Mesendoderm (in vitro differentiated cells): ENCODE results near the gene F9. TPM values are rescaled to one million over a fixed set of nuclear protein-coding genes. Genes with fewer than 3 reads are reported as not detected.

Source experiments
- DNase-seq: peaks from one replicate; pipeline ENCODE4 v3.0.0; 2013
- H2AK5ac ChIP-seq: 2 replicates; pipeline ENCODE4 v1.6.1; 2013; ENCODE audit warnings: low read length, inconsistent platforms
- H2BK120ac ChIP-seq: 2 replicates; pipeline ENCODE4 v1.6.1; 2013; ENCODE audit warnings: low read depth, mild to moderate bottlenecking, low read length, moderate library complexity, mixed read lengths
- H2BK15ac ChIP-seq: replicated peaks from 2 replicates; pipeline ENCODE4 v1.6.1; 2013; ENCODE audit warnings: low read depth, mild to moderate bottlenecking, moderate library complexity
- H2BK5ac ChIP-seq: 2 replicates; pipeline ENCODE4 v1.6.1; 2013; ENCODE audit warnings: low read length, inconsistent platforms
- H3K18ac ChIP-seq: 2 replicates; pipeline ENCODE4 v1.6.1; 2013; ENCODE audit warnings: mild to moderate bottlenecking, low read length, mixed read lengths
- H3K23ac ChIP-seq: one replicate; pipeline ENCODE4 v1.6.1; 2013; ENCODE audit warnings: low read length
- H3K27ac ChIP-seq: 2 replicates; pipeline ENCODE4 v1.5.1; 2013; ENCODE audit warnings: low read depth, mild to moderate bottlenecking, inconsistent platforms, low read length, moderate library complexity
- H3K27me3 ChIP-seq: 2 replicates; pipeline ENCODE4 v1.6.1; 2013; ENCODE audit warnings: low read length, control low read depth, mild to moderate bottlenecking, inconsistent platforms; ENCODE audit not compliant: insufficient read depth, poor library complexity
- H3K36me3 ChIP-seq: 2 replicates; pipeline ENCODE4 v1.6.1; 2013; ENCODE audit warnings: low read length, inconsistent platforms; ENCODE audit not compliant: control insufficient read depth, insufficient read depth
- H3K4ac ChIP-seq: one replicate; pipeline ENCODE4 v1.6.1; 2013; ENCODE audit warnings: low read depth, mild to moderate bottlenecking, low read length, moderate library complexity
- H3K4me1 ChIP-seq: 2 replicates; pipeline ENCODE4 v1.6.1; 2013; ENCODE audit warnings: low read depth, low read length, inconsistent platforms; ENCODE audit not compliant: control insufficient read depth
- H3K4me2 ChIP-seq: 2 replicates; pipeline ENCODE4 v1.6.1; 2013; ENCODE audit warnings: low read length
- H3K4me3 ChIP-seq: 2 replicates; pipeline ENCODE4 v1.5.1; 2013; ENCODE audit warnings: mild to moderate bottlenecking, low read length
- H3K56ac ChIP-seq: one replicate; pipeline ENCODE4 v1.6.1; 2013; ENCODE audit warnings: low read length
- H3K79me1 ChIP-seq: 2 replicates; pipeline ENCODE4 v1.6.1; 2013; ENCODE audit warnings: low read length, inconsistent platforms
- H3K79me2 ChIP-seq: 2 replicates; pipeline ENCODE4 v1.6.1; 2013; ENCODE audit warnings: mild to moderate bottlenecking, low read length; ENCODE audit not compliant: control insufficient read depth, insufficient read depth
- H3K9ac ChIP-seq: 2 replicates; pipeline ENCODE4 v1.6.1; 2013; ENCODE audit warnings: low read length, inconsistent platforms
- H4K5ac ChIP-seq: one replicate; pipeline ENCODE4 v1.6.1; 2013; ENCODE audit warnings: low read length
- H4K8ac ChIP-seq: one replicate; pipeline ENCODE4 v1.6.1; 2013; ENCODE audit warnings: low read depth, mild to moderate bottlenecking, control low read depth, low read length, moderate library complexity
- WGBS: extraction: QIAGEN DNeasy Blood & Tissue Kit; methylation state at CpG from one replicate; pipeline ENCODE4 v1.1.7; 2013; ENCODE audit warnings: low lambda C conversion rate, missing lambda C conversion rate; ENCODE audit not compliant: insufficient coverage; ENCODE audit errors: extremely low coverage; 5-methylcytosine and 5-hydroxymethylcytosine counted together
- polyA plus RNA-seq, 2 experiments: library from polyadenylated mRNA; stranded (reverse); fragments of 200-250 nt; gene quantifications; one replicate each; pipeline ENCODE4 v1.2.3, GENCODE V29; 2013

The F9 gene
- polyA plus RNA-seq (2013, experiment 1 of 2), result not detected
- not detected for polyA plus RNA-seq (2013, experiment 2 of 2)

DNA sequence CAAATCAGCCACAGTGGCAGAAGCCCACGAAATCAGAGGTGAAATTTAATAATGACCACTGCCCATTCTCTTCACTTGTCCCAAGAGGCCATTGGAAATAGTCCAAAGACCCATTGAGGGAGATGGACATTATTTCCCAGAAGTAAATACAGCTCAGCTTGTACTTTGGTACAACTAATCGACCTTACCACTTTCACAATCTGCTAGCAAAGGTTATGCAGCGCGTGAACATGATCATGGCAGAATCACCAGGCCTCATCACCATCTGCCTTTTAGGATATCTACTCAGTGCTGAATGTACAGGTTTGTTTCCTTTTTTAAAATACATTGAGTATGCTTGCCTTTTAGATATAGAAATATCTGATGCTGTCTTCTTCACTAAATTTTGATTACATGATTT is at the start of gene F9:
Gene F9 (plus strand): TSS at position 190 of the 400 bp plus-strand sequence. CDS start 26 bp downstream, at position 216.
- WGBS, result no CpG with 5 or more reads among the region's 4 CpGs
- Histone ChIP-seq H2BK120ac (no peak within 1 kb of the TSS), H3K79me1 (no peaks in the 10 kb centered on the region), H3K4ac (no peak within 1 kb of the TSS), H3K4me2 (no peak within 1 kb of the TSS), H2BK5ac (no peak within 1 kb of the TSS), H3K56ac (no peak within 1 kb of the TSS), H3K23ac (no peak within 1 kb of the TSS), H3K79me2 (no peaks in the 10 kb centered on the region), H4K5ac (no peak within 1 kb of the TSS), H3K27ac (no peak within 1 kb of the TSS), H3K27me3 (no peaks in the 10 kb centered on the region), H4K8ac (no peak within 1 kb of the TSS), H3K4me3 (no peak within 1 kb of the TSS), H3K18ac (no peak within 1 kb of the TSS), H2AK5ac (no peak within 1 kb of the TSS), H3K36me3 (no peaks in the 10 kb centered on the region), H3K9ac (no peak within 1 kb of the TSS), H2BK15ac (no peak within 1 kb of the TSS), H3K4me1 (no peaks in the 10 kb centered on the region)
- no peak for DNase-seq

DNA sequence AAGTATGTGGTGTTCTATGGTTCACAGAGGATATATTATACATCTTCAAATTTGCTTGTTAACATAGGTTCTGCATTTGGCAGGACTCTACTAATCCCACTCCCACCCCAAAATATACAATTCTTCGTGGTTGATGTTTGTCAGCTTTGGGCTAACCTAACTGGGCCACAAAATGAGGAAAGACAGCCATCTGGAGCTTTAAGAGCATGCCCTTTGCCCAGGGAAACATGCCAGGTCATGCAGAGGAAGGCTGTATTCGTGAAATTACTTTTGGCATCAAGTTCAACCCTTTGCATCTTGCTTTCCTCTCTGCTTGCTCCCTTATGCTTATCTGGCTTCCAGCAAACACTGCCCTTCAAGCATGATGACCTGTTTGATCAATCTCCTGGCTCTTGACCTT is 46.8 kb upstream of the F9 start:
- no peak overlapping the region for H3K56ac ChIP-seq
- H3K4me1 ChIP-seq, result no peaks in the 10 kb centered on the region
- DNase-seq, result no peak
- H3K4me3 ChIP-seq, result no peak overlapping the region
- H3K4me2 ChIP-seq, result no peak overlapping the region
- H2BK5ac ChIP-seq, result no peak overlapping the region
- no peaks in the 10 kb centered on the region for H3K79me2 ChIP-seq
- no peaks in the 10 kb centered on the region for H3K27me3 ChIP-seq
- no peak overlapping the region for H4K5ac ChIP-seq
- H2BK15ac ChIP-seq, result no peak overlapping the region
- H3K27ac ChIP-seq, result no peak overlapping the region
- no peaks in the 10 kb centered on the region for H3K36me3 ChIP-seq
- no peak overlapping the region for H3K4ac ChIP-seq
- no peak overlapping the region for H3K9ac ChIP-seq
- no peak overlapping the region for H2BK120ac ChIP-seq
- H3K23ac ChIP-seq, result no peak overlapping the region
- H2AK5ac ChIP-seq, result no peak overlapping the region
- H3K79me1 ChIP-seq, result no peaks in the 10 kb centered on the region
- no CpG with 5 or more reads among the region's 2 CpGs for WGBS
- no peak overlapping the region for H3K18ac ChIP-seq
- H4K8ac ChIP-seq, result no peak overlapping the region

DNA sequence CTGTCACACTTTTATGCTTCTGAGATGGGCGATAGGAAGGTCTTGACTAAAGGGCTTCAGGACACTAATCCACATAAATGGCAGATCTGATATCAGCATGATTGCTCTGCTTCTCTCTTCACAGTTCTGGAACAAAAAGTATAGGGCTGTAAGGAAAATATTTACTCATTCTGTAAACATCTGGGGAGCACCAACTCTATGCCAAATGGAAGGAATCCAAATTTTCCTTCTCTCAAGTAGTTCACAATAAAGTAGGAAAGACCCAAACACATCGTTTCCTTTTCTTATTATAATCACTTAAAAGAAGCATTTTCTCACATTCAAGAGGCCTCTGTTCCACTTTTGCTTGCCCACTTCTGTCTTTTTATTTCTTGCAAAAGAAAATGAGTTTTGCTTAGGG is 45.9 kb upstream of the F9 start:
- H3K36me3 ChIP-seq, result no peaks in the 10 kb centered on the region
- H2BK15ac ChIP-seq, result no peak overlapping the region
- H3K4me3 ChIP-seq, result no peak overlapping the region
- no peak overlapping the region for H2AK5ac ChIP-seq
- no peak overlapping the region for H3K4ac ChIP-seq
- H3K9ac ChIP-seq, result no peak overlapping the region
- no peak overlapping the region for H2BK5ac ChIP-seq
- H3K27ac ChIP-seq, result no peak overlapping the region
- no peak overlapping the region for H3K18ac ChIP-seq
- no peaks in the 10 kb centered on the region for H3K27me3 ChIP-seq
- H3K79me2 ChIP-seq, result no peaks in the 10 kb centered on the region
- WGBS, result no CpG with 5 or more reads among the region's 2 CpGs
- no peak overlapping the region for H2BK120ac ChIP-seq
- no peak overlapping the region for H4K8ac ChIP-seq
- H3K79me1 ChIP-seq, result no peaks in the 10 kb centered on the region
- no peak for DNase-seq
- no peak overlapping the region for H3K4me2 ChIP-seq
- no peak overlapping the region for H3K23ac ChIP-seq
- H4K5ac ChIP-seq, result no peak overlapping the region
- no peaks in the 10 kb centered on the region for H3K4me1 ChIP-seq
- no peak overlapping the region for H3K56ac ChIP-seq

DNA sequence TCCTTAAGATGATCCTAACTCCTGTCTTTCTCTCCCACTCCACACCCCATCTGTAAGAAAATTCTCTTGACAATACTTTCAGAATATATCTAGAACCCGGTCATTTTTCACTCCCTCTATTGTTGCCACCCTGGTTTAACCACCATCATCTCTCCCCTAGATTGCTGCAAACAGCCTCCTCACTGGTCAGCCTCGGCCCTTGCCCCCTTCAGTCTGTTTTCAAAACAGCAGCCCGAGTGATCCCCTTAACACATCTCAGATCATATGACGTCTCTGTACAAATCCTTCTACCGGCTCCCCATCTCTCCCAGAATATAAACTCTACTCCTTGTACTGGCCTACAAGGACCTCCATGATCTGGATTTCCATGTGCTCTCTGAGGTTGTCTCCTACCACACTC is 35.2 kb upstream of the F9 start:
- Histone ChIP-seq H3K27me3 (no peaks in the 10 kb centered on the region), H3K79me1 (no peaks in the 10 kb centered on the region), H3K4ac (no peak overlapping the region), H4K8ac (no peak overlapping the region), H3K79me2 (no peaks in the 10 kb centered on the region), H2BK5ac (no peak overlapping the region), H2BK15ac (no peak overlapping the region), H4K5ac (no peak overlapping the region), H3K4me2 (no peak overlapping the region), H3K27ac (no peak overlapping the region), H3K4me1 (no peaks in the 10 kb centered on the region), H2BK120ac (no peak overlapping the region), H3K36me3 (no peaks in the 10 kb centered on the region), H3K56ac (no peak overlapping the region), H2AK5ac (no peak overlapping the region), H3K4me3 (no peak overlapping the region), H3K9ac (no peak overlapping the region), H3K18ac (no peak overlapping the region), H3K23ac (no peak overlapping the region)
- DNase-seq, result peak; percentile 2
- WGBS, result no CpG with 5 or more reads among the region's 5 CpGs

GRCh38 chrX:139506333-139506732 is 24.2 kb upstream of the F9 start:
- no peak overlapping the region for H3K4ac ChIP-seq
- no peak overlapping the region for H3K4me2 ChIP-seq
- H2BK5ac ChIP-seq, result no peak overlapping the region
- DNase-seq, result no peak
- H3K23ac ChIP-seq, result no peak overlapping the region
- H3K56ac ChIP-seq, result no peak overlapping the region
- no peaks in the 10 kb centered on the region for H3K4me1 ChIP-seq
- no peak overlapping the region for H3K4me3 ChIP-seq
- no peak overlapping the region for H2AK5ac ChIP-seq
- no peak overlapping the region for H3K18ac ChIP-seq
- H2BK120ac ChIP-seq, result no peak overlapping the region
- no peaks in the 10 kb centered on the region for H3K27me3 ChIP-seq
- H3K27ac ChIP-seq, result no peak overlapping the region
- H2BK15ac ChIP-seq, result no peak overlapping the region
- no peak overlapping the region for H4K8ac ChIP-seq
- H3K79me2 ChIP-seq, result no peaks in the 10 kb centered on the region
- no peaks in the 10 kb centered on the region for H3K36me3 ChIP-seq
- no peak overlapping the region for H3K9ac ChIP-seq
- H3K79me1 ChIP-seq, result no peaks in the 10 kb centered on the region
- H4K5ac ChIP-seq, result no peak overlapping the region

DNA sequence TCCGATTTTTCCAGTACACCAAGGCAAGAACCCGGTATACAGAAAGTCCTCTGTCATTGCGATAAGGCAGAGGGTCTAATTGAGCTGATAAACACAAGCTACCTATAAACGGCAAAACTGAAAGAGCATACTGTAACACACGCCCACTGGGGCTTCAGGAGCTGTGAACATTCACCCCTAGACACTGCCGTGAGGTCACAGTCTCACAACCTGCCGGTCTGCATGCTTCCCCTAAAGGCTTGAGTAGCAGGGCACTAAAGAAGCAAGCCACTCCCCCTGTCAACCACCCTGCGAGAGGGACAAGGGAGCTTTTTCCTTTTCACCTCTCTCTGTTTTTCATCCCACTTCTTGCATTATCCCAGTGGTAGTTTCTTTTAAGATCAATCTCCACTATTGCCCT is 22.4 kb upstream of the F9 start:
- Histone ChIP-seq H3K23ac (no peak overlapping the region), H3K4ac (no peak overlapping the region), H3K36me3 (no peaks in the 10 kb centered on the region), H4K5ac (no peak overlapping the region), H3K56ac (no peak overlapping the region), H3K79me2 (no peaks in the 10 kb centered on the region), H3K18ac (no peak overlapping the region), H3K4me3 (no peak overlapping the region), H2BK120ac (no peak overlapping the region), H2BK15ac (no peak overlapping the region), H3K79me1 (no peaks in the 10 kb centered on the region), H2AK5ac (no peak overlapping the region), H4K8ac (no peak overlapping the region), H3K27ac (no peak overlapping the region), H3K4me1 (no peaks in the 10 kb centered on the region), H3K27me3 (no peaks in the 10 kb centered on the region), H3K9ac (no peak overlapping the region), H2BK5ac (no peak overlapping the region), H3K4me2 (no peak overlapping the region)
- peak; percentile 0 for DNase-seq
- WGBS, result no CpG with 5 or more reads among the region's 8 CpGs
